Measurements from ENCODE around the gene SLCO4A1. TPM values are rescaled to one million over a fixed set of nuclear protein-coding genes. Genes with fewer than 3 reads are reported as not detected.

The SLCO4A1 gene
- total RNA-seq, 1 experiment from 2014 or later, result 48.8 TPM

- intact Hi-C loops (cut with micrococcal nuclease; ENCODE audit: unreplicated experiment), result loop anchor here (5.0 kb wide), 1 partner anchor 42 kb away; no protein-coding TSS in a partner anchor
- no TSS peak for BruUV-seq (replicated peaks)
- no peak for DNase-seq (ENCODE audit: low spot score)
- H3K27ac ChIP-seq (ENCODE audit: low read depth, low read length, poor library complexity, severe bottlenecking), result no peak overlapping the region
- no peaks in the 10 kb centered on the region for H3K9me3 ChIP-seq (ENCODE audit: low read depth, low read length, poor library complexity, severe bottlenecking)
- no peak overlapping the region for H3K4me3 ChIP-seq (ENCODE audit: low read depth, low read length, poor library complexity, severe bottlenecking)
- ChIA-PET POLR2A (ENCODE audit: low non-redundant PET) (no interaction called here), CTCF (no interaction called here)
- peaks cover 51% of the 10 kb centered on the region for H3K4me1 ChIP-seq (ENCODE audit: insufficient read depth, low read length, poor library complexity, severe bottlenecking)
- H3K27me3 ChIP-seq (replicated peaks; ENCODE audit: insufficient read depth, low read depth, low read length, poor library complexity), result no peaks in the 10 kb centered on the region
- H3K36me3 ChIP-seq (ENCODE audit: insufficient read depth, low read length, poor library complexity, severe bottlenecking), result no peaks in the 10 kb centered on the region
- TF ChIP-seq CTCF (conservative IDR thresholded peaks at IDR 0.05; ENCODE audit: low read depth, low read length) (no peak), EZH2 (IDR thresholded peaks at IDR 0.05; ENCODE audit: borderline replicate concordance, low read depth, low read length, poor library complexity, severe bottlenecking) (no peak)
These were observed 52.6 kb downstream of the SLCO4A1 start for GRCh38 chr20:62694868-62695267.

GRCh38 chr20:62695448-62696414 is 53.4 kb downstream of the SLCO4A1 start:
- CTCF ChIA-PET, result no interaction called here
- H3K27me3 ChIP-seq (replicated peaks; ENCODE audit: insufficient read depth, low read depth, low read length, poor library complexity), result no peaks in the 10 kb centered on the region
- no peak for TF ChIP-seq CTCF (conservative IDR thresholded peaks at IDR 0.05; ENCODE audit: low read depth, low read length)
- TF ChIP-seq EZH2 (IDR thresholded peaks at IDR 0.05; ENCODE audit: borderline replicate concordance, low read depth, low read length, poor library complexity, severe bottlenecking), result no peak
- peaks cover 42% of the 10 kb centered on the region for H3K4me1 ChIP-seq (ENCODE audit: insufficient read depth, low read length, poor library complexity, severe bottlenecking)
- POLR2A ChIA-PET (ENCODE audit: low non-redundant PET), result no interaction called here
- H3K4me3 ChIP-seq (ENCODE audit: low read depth, low read length, poor library complexity, severe bottlenecking), result no peak overlapping the region
- intact Hi-C loops (cut with micrococcal nuclease; ENCODE audit: unreplicated experiment), result no loop called here
- no peaks in the 10 kb centered on the region for H3K9me3 ChIP-seq (ENCODE audit: low read depth, low read length, poor library complexity, severe bottlenecking)
- DNase-seq (ENCODE audit: low spot score), result no peak
- H3K36me3 ChIP-seq (ENCODE audit: insufficient read depth, low read length, poor library complexity, severe bottlenecking), result no peaks in the 10 kb centered on the region
- no TSS peak for BruUV-seq (replicated peaks)
- H3K27ac ChIP-seq (ENCODE audit: low read depth, low read length, poor library complexity, severe bottlenecking), result no peak overlapping the region

GRCh38 chr20:62696434-62696957 is 54.2 kb downstream of the SLCO4A1 start:
- Histone ChIP-seq H3K36me3 (ENCODE audit: insufficient read depth, low read length, poor library complexity, severe bottlenecking) (no peaks in the 10 kb centered on the region), H3K9me3 (ENCODE audit: low read depth, low read length, poor library complexity, severe bottlenecking) (no peaks in the 10 kb centered on the region), H3K27ac (ENCODE audit: low read depth, low read length, poor library complexity, severe bottlenecking) (no peak overlapping the region), H3K27me3 (replicated peaks; ENCODE audit: insufficient read depth, low read depth, low read length, poor library complexity) (no peaks in the 10 kb centered on the region), H3K4me1 (ENCODE audit: insufficient read depth, low read length, poor library complexity, severe bottlenecking) (peaks cover 35% of the 10 kb centered on the region), H3K4me3 (ENCODE audit: low read depth, low read length, poor library complexity, severe bottlenecking) (no peak overlapping the region)
- BruUV-seq (replicated peaks), result no TSS peak
- ChIA-PET POLR2A (ENCODE audit: low non-redundant PET) (no interaction called here), CTCF (no interaction called here)
- TF ChIP-seq CTCF (conservative IDR thresholded peaks at IDR 0.05; ENCODE audit: low read depth, low read length) (no peak), EZH2 (IDR thresholded peaks at IDR 0.05; ENCODE audit: borderline replicate concordance, low read depth, low read length, poor library complexity, severe bottlenecking) (no peak)
- intact Hi-C loops (cut with micrococcal nuclease; ENCODE audit: unreplicated experiment), result no loop called here
- DNase-seq (ENCODE audit: low spot score), result no peak
